GM19023 (cell line): ENCODE results near the gene ZDHHC3.
"Not testable (repeated sequence)": the region's sequence is repeated elsewhere in the genome, so short reads cannot be mapped to it uniquely, and the experiment has no call there.

Experiments used
- ATAC-seq: cut with Tn5 transposase; IDR thresholded peaks from one replicate; pipeline ENCODE4 v1.9.1; 2021; ENCODE audit warnings: mild to moderate bottlenecking, moderate library complexity; ENCODE audit not compliant: unreplicated experiment

Gene ZDHHC3

GRCh38 chr3:44966795-44967278 is 9.1 kb downstream of the ZDHHC3 start:
- ATAC-seq: no peak

DNA sequence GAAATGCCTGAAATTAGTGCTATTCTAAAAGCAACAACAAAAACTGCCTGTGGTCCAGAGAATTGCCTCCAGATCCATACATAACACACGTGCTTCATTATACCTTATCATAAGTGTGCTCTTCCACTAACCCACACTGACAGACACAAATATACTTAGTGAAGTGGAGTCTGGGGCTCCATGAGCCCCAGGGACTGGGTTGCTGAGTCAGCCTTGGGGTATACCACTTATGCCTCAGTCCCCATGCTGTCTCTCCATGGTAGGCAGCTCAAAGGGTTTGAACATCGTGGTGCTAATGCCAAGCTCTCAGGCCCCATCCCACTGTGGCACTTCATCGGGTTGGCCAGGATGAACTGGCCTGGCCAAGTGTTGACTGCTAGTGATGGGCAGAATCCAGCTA is 10.8 kb downstream of the ZDHHC3 start:
- ATAC-seq: no peak

- no peak for ATAC-seq
Observed at GRCh38 chr3:44963571-44964325, 12.2 kb downstream of the ZDHHC3 start.

GRCh38 chr3:44962621-44963393 is 13.2 kb downstream of the ZDHHC3 start:
- ATAC-seq: no peak

- ATAC-seq: no peak
Observed at GRCh38 chr3:44961888-44962287, 14.1 kb downstream of the ZDHHC3 start.

GRCh38 chr3:44960387-44961026 is 15.5 kb downstream of the ZDHHC3 start:
- no peak for ATAC-seq

DNA sequence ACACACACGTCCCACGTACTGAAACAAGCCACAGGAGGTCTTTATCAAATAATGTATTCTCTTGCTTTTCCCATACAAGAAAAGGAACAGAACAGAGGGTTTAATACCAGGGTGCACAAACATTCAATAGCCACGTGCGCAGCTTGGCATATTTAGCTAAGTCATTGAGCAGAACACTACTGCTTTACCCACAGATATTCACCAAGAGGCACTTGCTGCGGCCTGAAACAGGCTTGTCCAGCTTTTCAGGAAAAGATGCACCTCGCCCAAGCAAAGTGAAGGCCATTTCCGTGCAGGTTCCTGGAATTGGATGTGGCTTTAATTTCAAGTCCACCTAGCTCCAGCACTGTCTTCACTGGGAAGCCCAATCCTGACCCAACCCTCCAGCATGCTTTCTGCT is 17.6 kb downstream of the ZDHHC3 start:
- no peak for ATAC-seq

- no peak for ATAC-seq
Observed at GRCh38 chr3:44957986-44958385, 18.0 kb downstream of the ZDHHC3 start.

DNA sequence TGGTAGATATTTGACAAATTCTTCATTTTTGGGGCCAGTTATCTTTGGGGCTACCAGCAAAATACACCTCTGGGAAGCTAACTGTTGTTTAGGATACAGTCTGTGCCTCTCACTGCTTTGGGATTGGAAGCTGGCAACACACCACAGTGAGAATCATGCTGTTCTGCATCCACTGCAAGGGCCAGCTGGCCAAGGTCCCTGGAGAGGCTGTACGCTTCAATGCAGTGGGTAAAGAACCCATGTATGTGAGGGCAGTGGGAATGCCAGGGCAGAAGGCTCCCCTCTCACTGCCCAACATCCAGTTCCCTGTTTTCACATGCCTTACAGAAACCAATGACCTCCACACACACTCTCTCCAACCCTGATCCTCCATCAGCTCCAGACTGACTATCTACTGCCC is 20.1 kb downstream of the ZDHHC3 start:
- ATAC-seq: no peak

- ATAC-seq: no peak
Observed at GRCh38 chr3:44954962-44955361, 21.0 kb downstream of the ZDHHC3 start.

- no peak for ATAC-seq
Observed at GRCh38 chr3:44954304-44954703, 21.7 kb downstream of the ZDHHC3 start.

- ATAC-seq: no peak
Observed at GRCh38 chr3:44952689-44953088, 23.3 kb downstream of the ZDHHC3 start.

DNA sequence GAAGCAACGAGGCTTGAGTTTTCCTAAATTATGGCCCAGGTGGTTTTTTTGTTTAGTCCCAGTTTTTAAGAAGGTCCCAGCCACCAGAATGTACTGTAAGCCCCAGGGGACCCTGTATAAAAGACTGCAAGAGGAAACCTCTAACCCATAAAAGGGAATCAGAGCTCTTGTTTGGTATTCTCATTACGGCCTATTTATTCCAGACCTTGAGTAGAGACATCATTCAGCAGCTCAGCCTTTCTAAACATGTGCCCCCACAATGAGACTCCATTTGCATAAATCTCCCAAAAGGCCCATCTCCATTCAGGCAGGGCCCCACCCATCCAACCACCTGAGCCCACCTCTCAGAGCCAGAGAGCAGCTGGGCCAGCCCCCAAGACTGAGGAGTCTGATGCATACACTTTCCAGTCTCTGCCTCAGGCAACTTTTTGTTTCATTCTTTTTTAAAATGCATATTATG is 25.7 kb downstream of the ZDHHC3 start:
- no peak for ATAC-seq

DNA sequence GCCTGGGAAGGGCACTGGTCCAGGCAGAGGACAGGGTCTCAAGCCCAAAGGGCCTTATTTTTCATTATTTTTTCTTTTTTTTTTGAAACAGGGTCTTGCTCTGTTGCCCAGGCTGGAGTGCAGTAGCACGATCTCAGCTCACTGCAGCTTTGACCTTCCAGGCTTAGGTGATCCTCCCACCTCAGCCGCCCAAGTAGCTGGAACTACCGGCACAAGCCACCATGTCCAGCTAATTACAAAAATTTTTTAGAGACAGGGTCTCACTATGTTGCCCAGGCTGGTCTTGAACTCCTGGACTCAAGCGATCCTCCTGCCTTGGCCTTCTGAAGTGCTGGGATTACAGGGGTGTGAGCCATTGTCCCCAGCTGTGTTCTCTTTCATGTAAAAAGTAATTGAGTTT is 26.2 kb downstream of the ZDHHC3 start:
- ATAC-seq: not testable (repeated sequence)

DNA sequence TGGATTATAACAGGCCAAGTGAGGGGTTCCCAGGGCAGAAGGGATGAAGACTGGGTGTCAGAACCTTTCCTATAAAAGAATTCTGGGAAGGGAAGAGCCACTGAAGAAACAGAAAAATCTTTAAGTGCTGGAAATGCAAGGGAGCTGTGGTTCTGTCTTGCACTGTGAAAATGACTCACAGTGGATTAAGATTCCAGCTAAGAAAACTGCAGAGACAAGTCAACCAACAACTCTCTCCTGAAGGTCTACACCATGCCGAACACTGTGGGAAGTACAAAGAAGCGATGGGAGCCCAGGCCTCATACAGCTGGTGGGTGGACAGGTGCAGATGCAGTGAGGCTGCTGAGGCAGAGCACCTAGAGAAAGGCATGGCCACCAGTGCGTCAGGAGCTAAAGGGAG is 27.7 kb downstream of the ZDHHC3 start:
- no peak for ATAC-seq

- ATAC-seq: no peak
Observed at GRCh38 chr3:44942202-44942921, 33.6 kb downstream of the ZDHHC3 start.

- ATAC-seq: no peak
Observed at GRCh38 chr3:44939581-44940036, 36.4 kb downstream of the ZDHHC3 start.

- ATAC-seq: no peak
Observed at GRCh38 chr3:44932986-44933944, 42.7 kb downstream of the ZDHHC3 start.

GRCh38 chr3:44932271-44932670 is 43.7 kb downstream of the ZDHHC3 start:
- ATAC-seq: no peak

DNA sequence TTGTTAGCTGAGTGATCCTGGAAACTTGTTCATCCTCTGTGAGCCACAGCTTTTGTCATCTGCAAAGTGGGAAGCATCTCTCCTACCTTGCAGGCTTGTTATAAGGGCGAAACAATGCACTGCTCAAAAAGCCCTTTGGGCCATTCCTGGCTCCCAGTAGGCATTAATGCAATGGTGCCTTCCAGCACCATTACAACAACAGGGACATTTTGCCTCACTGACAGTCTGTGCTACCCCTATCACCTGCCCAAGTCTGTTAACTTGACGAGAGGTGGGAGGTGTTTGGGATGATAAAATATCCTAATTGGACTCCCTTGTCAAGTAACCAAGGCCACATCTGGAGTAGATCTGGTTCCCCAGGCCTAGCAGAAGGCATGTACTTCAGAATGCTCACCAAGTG is 44.2 kb downstream of the ZDHHC3 start:
- ATAC-seq: no peak
